GM12892 (cell line): ENCODE measurements around the gene MED12L.

Experiments used
- DNase-seq: peaks from one replicate; pipeline ENCODE4 v3.0.0; 2011; ENCODE audit not compliant: insufficient read length
- FAIRE-seq: peaks from 2 replicates; lab custom pipeline; 2011; peaks lifted over from hg19 to GRCh38; lab: Jason Lieb, UNC
- POLR2A ChIP-seq: IDR thresholded peaks from 2 replicates; pipeline ENCODE4 v1.6.1; 2011; ENCODE audit warnings: low read depth, low read length, control low read depth
- POLR2AphosphoS5 ChIP-seq: IDR thresholded peaks from 2 replicates; pipeline ENCODE4 v1.6.1; 2011; ENCODE audit warnings: low read depth, low read length, control low read depth
- TAF1 ChIP-seq: IDR thresholded peaks from 2 replicates; pipeline ENCODE4 v1.6.1; 2011; ENCODE audit warnings: low read depth, mild to moderate bottlenecking, control low read depth, low read length, borderline replicate concordance

The MED12L gene

DNA sequence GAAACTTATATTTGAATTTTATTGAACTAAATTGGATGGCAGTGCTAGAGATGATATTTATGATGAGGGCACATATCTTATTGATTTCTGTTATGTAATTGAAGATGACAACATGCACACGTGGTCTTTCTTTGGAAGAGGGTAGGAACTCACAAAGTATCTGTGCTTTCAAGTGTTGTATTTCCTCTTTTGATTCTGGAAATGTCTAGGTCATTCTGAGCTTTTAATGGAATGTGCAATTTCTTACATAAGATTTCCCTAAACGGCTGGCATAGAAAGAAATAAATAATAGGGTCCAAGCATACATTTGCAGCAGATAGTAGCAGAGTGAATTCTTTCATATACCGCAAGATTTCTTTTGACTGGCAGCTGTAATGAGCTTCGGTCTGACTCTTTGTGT is 127.7 kb downstream of the MED12L start:
- no peak for FAIRE-seq
- no peak for DNase-seq
- TF ChIP-seq TAF1 (no peak), POLR2AphosphoS5 (no peak), POLR2A (no peak)

DNA sequence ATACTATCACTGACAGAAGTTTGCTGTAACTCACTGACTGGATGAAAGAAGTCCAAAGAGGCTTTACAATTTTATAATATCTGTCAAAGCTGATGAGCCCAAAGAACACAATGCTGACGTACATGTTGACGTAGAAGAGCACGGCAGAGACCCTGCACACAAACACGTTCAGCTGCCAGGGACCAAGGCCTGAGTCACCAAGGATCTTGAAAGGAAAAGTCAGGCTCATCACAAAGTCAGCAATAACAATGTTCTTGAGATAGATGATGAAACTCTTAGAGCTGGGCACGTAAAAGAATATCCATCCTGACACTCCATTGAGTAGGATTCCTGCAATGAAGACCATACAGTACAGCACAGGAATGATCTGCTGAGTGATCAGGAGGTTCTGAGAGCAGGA is 128.4 kb downstream of the MED12L start:
- TF ChIP-seq TAF1 = no peak
- TF ChIP-seq POLR2A = no peak
- TF ChIP-seq POLR2AphosphoS5 = no peak
- FAIRE-seq = peak; percentile 30
- no peak for DNase-seq

DNA sequence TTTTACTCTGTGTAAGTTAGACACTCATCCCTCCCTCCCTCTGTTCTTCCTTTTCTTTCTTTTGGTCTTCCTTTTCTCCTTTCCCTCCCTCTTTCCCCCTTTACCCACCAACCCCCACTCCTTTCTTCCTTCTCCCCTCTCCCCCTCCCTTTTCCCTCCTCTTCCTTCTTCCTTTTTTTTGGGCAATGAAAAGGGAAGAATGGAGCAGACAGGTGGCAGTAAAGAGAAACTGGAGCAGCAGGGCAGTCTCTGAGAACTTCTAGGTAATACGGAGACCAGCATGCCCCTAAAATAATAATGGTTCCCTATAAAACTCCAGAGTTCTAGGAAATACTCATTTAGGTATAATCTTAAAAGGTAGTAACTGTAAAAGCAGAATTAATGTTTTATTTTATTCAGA is 129.0 kb downstream of the MED12L start:
- DNase-seq (no peak), FAIRE-seq (no peak)
- TF ChIP-seq TAF1 = no peak
- TF ChIP-seq POLR2AphosphoS5 = no peak
- TF ChIP-seq POLR2A = no peak

DNA sequence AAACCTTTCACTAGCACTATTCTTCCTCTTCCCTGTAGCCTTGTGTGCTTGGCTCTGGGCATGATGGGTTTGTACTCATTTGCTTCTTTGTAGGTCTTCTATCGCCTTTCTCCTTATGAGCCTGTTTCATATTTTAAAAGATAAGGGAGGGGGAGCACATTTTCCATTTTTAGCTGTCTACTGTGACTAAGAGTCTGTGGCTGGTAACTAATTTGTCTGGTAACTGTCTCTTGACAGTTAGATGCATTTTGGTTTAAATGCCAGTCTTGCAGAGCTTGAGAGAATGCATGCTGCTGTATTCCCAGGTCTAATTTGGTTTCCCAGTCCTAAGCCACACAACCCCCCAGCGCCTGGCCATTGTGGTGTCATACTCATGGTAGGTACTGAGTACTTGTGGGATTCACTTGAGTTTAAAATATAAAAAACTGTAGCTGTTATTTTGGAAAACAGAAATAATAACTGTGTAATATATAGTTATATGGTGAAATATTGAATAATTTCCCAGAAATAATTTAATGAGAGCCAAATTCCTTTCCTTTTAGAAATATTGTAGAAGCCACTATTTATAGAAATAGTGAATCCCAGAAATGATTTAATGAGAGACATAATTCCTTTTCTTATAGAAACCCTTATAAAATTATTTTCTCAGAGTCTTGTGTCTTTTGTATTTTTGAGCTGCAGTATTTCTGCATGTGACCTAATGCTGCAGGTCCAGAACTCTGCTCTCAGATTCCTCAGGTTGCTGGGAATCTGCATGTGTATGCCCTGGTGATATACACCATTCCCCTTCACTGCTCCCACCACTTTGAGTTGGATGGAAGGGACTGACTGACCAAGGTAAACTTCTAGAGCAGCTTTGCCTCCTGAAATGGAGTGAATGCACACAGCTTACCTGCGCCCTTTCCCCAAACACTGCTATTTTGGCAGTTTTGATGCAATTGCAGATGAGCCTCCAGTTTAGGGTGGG is 131.5 kb downstream of the MED12L start:
- no peak for FAIRE-seq
- TF ChIP-seq TAF1 = no peak
- no peak for TF ChIP-seq POLR2AphosphoS5
- no peak for TF ChIP-seq POLR2A
- DNase-seq = no peak

- DNase-seq = no peak
- TF ChIP-seq TAF1 = no peak
- TF ChIP-seq POLR2AphosphoS5 = no peak
- no peak for TF ChIP-seq POLR2A
- FAIRE-seq = no peak
Observed at GRCh38 chr3:151218136-151218535, 132.7 kb downstream of the MED12L start.

DNA sequence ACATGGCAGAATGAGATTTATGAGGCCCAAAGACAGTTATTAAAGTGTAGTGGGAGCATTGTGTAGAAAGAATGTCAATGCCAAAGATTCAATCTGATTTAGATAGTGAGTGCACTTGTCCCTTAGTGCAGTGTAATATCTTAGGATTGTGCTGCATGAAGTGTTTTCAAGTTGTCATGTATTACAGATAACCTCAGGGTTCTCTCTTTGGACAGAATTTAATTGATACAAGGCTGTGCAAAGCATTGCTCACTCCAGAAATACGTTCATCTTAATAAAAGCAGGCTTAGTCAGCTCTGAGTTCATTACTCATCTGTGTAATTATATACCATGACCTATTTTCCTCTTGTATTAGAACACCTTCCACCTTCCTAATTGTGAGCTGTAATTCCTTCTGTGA is 133.6 kb downstream of the MED12L start:
- DNase-seq (no peak), FAIRE-seq (no peak)
- TF ChIP-seq POLR2AphosphoS5 (no peak), POLR2A (no peak), TAF1 (no peak)

GRCh38 chr3:151224268-151224866 is 138.9 kb downstream of the MED12L start:
- DNase-seq = no peak
- no peak for TF ChIP-seq POLR2AphosphoS5
- no peak for TF ChIP-seq TAF1
- TF ChIP-seq POLR2A = no peak
- FAIRE-seq = no peak

GRCh38 chr3:151225040-151225975 is 139.8 kb downstream of the MED12L start:
- FAIRE-seq = no peak
- no peak for TF ChIP-seq POLR2A
- TF ChIP-seq TAF1 = no peak
- no peak for TF ChIP-seq POLR2AphosphoS5
- DNase-seq = no peak

DNA sequence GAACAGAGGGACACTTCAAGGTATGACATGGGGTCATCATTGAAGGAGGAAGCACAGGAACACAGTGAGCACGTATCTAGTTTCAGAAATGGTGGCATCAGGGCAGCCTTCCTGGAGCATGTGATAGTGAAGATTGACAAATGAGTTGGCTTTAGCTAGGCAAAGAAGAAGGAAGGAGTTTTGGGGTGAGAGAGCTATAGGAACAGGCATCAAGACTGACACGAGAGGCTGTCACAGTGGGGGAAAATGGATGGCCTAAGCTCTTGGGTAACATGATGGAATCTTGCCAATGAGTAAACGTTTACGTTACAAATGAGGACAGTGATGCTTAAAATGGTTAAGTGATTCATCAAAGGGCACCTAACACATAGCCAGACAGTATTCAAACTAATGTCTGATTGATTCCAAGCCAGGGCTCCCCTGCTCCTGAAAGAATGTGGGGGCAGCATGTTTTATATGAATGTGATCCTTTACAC is 140.7 kb downstream of the MED12L start:
- no peak for FAIRE-seq

GRCh38 chr3:151226825-151227224 is 141.4 kb downstream of the MED12L start:
- TF ChIP-seq TAF1 (no peak), POLR2AphosphoS5 (no peak), POLR2A (no peak)
- FAIRE-seq (no peak), DNase-seq (no peak)

More for the DNA sequence above, 140.7 kb downstream of the MED12L start:
- DNase-seq = no peak
- TF ChIP-seq POLR2AphosphoS5 (no peak), POLR2A (no peak), TAF1 (no peak)

GRCh38 chr3:151227266-151227806 is 141.9 kb downstream of the MED12L start:
- TF ChIP-seq POLR2A (no peak), TAF1 (no peak), POLR2AphosphoS5 (no peak)
- no peak for DNase-seq
- peak; percentile 9 for FAIRE-seq
